ENCODE results near the gene TJP1. TPM values are rescaled to one million over a fixed set of nuclear protein-coding genes. Genes with fewer than 3 reads are reported as not detected.
A peak's percentile ranks its signal among the peaks of the same experiment; 100 is the strongest.

The TJP1 gene
- total RNA-seq, 1 donor from 2014 or later, result 172 TPM

- Mint-ChIP-seq H3K4me3 (ENCODE audit: low read depth) (no peak overlapping the region), H3K27ac (peak overlapping the region; percentile 10), H3K27me3 (no peaks in the 10 kb centered on the region), H3K9me3 (ENCODE audit: low read depth) (peaks cover 23% of the 10 kb centered on the region), H3K4me1 (ENCODE audit: low read depth) (peaks cover 26% of the 10 kb centered on the region), H3K36me3 (ENCODE audit: insufficient read depth) (peaks cover 28% of the 10 kb centered on the region)
- TF ChIP-seq CTCF (IDR thresholded peaks at IDR 0.05; ENCODE audit: unreplicated experiment), result no peak
- no peak for DNase-seq (ENCODE audit: low spot score, unreplicated experiment)
Measured at GRCh38 chr15:29776859-29777258, 45.4 kb downstream of the TJP1 start.

GRCh38 chr15:29774900-29775299 lies 47.4 kb downstream of the TJP1 start:
- Mint-ChIP-seq H3K4me1 (ENCODE audit: low read depth) (peaks cover 26% of the 10 kb centered on the region), H3K9me3 (ENCODE audit: low read depth) (peaks cover 5% of the 10 kb centered on the region), H3K36me3 (ENCODE audit: insufficient read depth) (peaks cover 16% of the 10 kb centered on the region), H3K4me3 (ENCODE audit: low read depth) (no peak overlapping the region), H3K27me3 (no peaks in the 10 kb centered on the region), H3K27ac (no peak overlapping the region)
- no peak for TF ChIP-seq CTCF (IDR thresholded peaks at IDR 0.05; ENCODE audit: unreplicated experiment)
- no peak for DNase-seq (ENCODE audit: low spot score, unreplicated experiment)

DNA sequence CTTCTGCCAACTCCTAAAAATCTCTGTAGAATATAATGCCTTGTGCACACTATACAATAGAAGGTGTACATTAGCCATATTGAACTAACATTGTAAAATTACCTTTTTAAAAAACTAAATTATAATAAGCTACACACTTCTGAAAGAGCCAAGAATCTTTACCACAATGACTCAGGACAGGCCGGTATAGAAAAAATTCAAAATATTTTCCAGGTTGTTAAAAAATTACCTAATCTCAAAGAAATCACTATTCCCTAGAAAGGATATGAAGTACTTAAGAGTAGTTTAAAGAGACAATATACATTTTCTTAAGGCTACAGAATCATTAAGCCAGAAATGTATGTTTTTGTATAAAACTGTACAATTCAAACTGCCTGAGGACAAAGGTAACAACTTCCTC lies 48.5 kb downstream of the TJP1 start:
- peaks cover 7% of the 10 kb centered on the region for H3K36me3 Mint-ChIP-seq (ENCODE audit: insufficient read depth)
- no peak overlapping the region for H3K4me3 Mint-ChIP-seq (ENCODE audit: low read depth)
- peak overlapping the region; percentile 21 for H3K27ac Mint-ChIP-seq
- no peak for DNase-seq (ENCODE audit: low spot score, unreplicated experiment)
- no peaks in the 10 kb centered on the region for H3K9me3 Mint-ChIP-seq (ENCODE audit: low read depth)
- H3K27me3 Mint-ChIP-seq, result no peaks in the 10 kb centered on the region
- no peak for TF ChIP-seq CTCF (IDR thresholded peaks at IDR 0.05; ENCODE audit: unreplicated experiment)
- H3K4me1 Mint-ChIP-seq (ENCODE audit: low read depth), result peaks cover 30% of the 10 kb centered on the region

GRCh38 chr15:29773000-29773399 lies 49.3 kb downstream of the TJP1 start:
- no peaks in the 10 kb centered on the region for H3K27me3 Mint-ChIP-seq
- peaks cover 27% of the 10 kb centered on the region for H3K4me1 Mint-ChIP-seq (ENCODE audit: low read depth)
- peaks cover 9% of the 10 kb centered on the region for H3K36me3 Mint-ChIP-seq (ENCODE audit: insufficient read depth)
- DNase-seq (ENCODE audit: low spot score, unreplicated experiment), result no peak
- H3K4me3 Mint-ChIP-seq (ENCODE audit: low read depth), result no peak overlapping the region
- H3K9me3 Mint-ChIP-seq (ENCODE audit: low read depth), result no peaks in the 10 kb centered on the region
- TF ChIP-seq CTCF (IDR thresholded peaks at IDR 0.05; ENCODE audit: unreplicated experiment), result no peak
- no peak overlapping the region for H3K27ac Mint-ChIP-seq

GRCh38 chr15:29770796-29771195 lies 51.5 kb downstream of the TJP1 start:
- Mint-ChIP-seq H3K9me3 (ENCODE audit: low read depth) (no peaks in the 10 kb centered on the region), H3K36me3 (ENCODE audit: insufficient read depth) (peaks cover 25% of the 10 kb centered on the region), H3K27ac (no peak overlapping the region), H3K4me1 (ENCODE audit: low read depth) (peaks cover 20% of the 10 kb centered on the region), H3K27me3 (no peaks in the 10 kb centered on the region), H3K4me3 (ENCODE audit: low read depth) (no peak overlapping the region)
- no peak for DNase-seq (ENCODE audit: low spot score, unreplicated experiment)
- no peak for TF ChIP-seq CTCF (IDR thresholded peaks at IDR 0.05; ENCODE audit: unreplicated experiment)
